Astrocyte of the spinal cord (primary cell): Measurements from ENCODE around the gene ST8SIA1.

Experiments
- DNase-seq: peaks from one replicate; pipeline ENCODE4 v3.0.0; 2011; ENCODE audit warnings: low read depth, low spot score
- H3K4me3 ChIP-seq: 2 replicates; pipeline ENCODE4 v1.5.1; 2011; ENCODE audit warnings: low read depth, mild to moderate bottlenecking, low read length, moderate library complexity
- CTCF ChIP-seq: IDR thresholded peaks from 2 replicates; pipeline ENCODE4 v1.5.1; 2012; ENCODE audit warnings: low read depth, mild to moderate bottlenecking, low read length, inconsistent platforms
- in situ Hi-C: cut with HindIII; loops from 2 replicates; pipeline ENCODE4 v1.10.0; 2017; ENCODE audit warnings: low sequenced_read_pairs

ST8SIA1 gene

GRCh38 chr12:22307811-22308210, 26.7 kb downstream of the ST8SIA1 start:
- no peak for TF ChIP-seq CTCF
- no peak for DNase-seq
- H3K4me3 ChIP-seq, result no peak overlapping the region
- in situ Hi-C loops, result no loop called here

- in situ Hi-C loops, result no loop called here
- no peak overlapping the region for H3K4me3 ChIP-seq
- TF ChIP-seq CTCF, result no peak
- no peak for DNase-seq
These were observed 28.2 kb downstream of the ST8SIA1 start for GRCh38 chr12:22306311-22306710.

GRCh38 chr12:22304341-22304740, 30.2 kb downstream of the ST8SIA1 start:
- no peak for TF ChIP-seq CTCF
- H3K4me3 ChIP-seq, result no peak overlapping the region
- DNase-seq, result no peak
- in situ Hi-C loops, result no loop called here

GRCh38 chr12:22299294-22299912, 35.1 kb downstream of the ST8SIA1 start:
- in situ Hi-C loops, result no loop called here
- no peak for TF ChIP-seq CTCF
- DNase-seq, result peak; percentile 54
- H3K4me3 ChIP-seq, result no peak overlapping the region

GRCh38 chr12:22289250-22289649, 45.3 kb downstream of the ST8SIA1 start:
- DNase-seq, result no peak
- TF ChIP-seq CTCF, result no peak
- in situ Hi-C loops, result no loop called here

GRCh38 chr12:22287776-22288621, 46.5 kb downstream of the ST8SIA1 start:
- in situ Hi-C loops, result no loop called here
- no peak overlapping the region for H3K4me3 ChIP-seq
- DNase-seq, result peak; percentile 64
- no peak for TF ChIP-seq CTCF

More at GRCh38 chr12:22289250-22289649, 45.3 kb downstream of the ST8SIA1 start:
- H3K4me3 ChIP-seq, result no peak overlapping the region
